ENCODE measurements around the gene CCDC146. TPM values are rescaled to one million over a fixed set of nuclear protein-coding genes. Genes with fewer than 3 reads are reported as not detected.

Gene CCDC146
- total and polyA plus RNA-seq, 10 of the 15 experiments (the other 5 are each of a cell fraction or from before 2014, with no cell fraction given) = 0.28 to 5.3 (median 1.3) TPM

DNA sequence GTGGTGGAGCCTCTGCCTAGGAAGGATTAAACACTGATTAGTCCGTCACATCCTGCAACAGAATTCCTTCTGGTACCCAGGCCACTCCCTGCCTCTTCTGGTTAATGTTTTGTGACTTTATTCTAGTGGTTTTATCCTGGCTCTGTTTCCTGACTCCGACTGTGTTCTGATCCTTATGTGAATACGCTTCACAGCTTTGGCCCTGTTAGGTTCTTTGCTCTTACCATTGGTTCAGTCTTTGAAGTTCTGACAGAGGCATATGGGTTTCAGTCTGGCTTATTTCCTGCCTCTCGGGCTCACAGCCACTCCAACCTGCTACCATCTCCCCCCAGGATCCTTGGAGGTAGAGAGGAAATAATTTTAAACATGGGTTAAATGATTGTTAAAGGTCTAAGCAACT is 100.4 kb downstream of the CCDC146 start (continued):
- TF ChIP-seq, protein P1, sequence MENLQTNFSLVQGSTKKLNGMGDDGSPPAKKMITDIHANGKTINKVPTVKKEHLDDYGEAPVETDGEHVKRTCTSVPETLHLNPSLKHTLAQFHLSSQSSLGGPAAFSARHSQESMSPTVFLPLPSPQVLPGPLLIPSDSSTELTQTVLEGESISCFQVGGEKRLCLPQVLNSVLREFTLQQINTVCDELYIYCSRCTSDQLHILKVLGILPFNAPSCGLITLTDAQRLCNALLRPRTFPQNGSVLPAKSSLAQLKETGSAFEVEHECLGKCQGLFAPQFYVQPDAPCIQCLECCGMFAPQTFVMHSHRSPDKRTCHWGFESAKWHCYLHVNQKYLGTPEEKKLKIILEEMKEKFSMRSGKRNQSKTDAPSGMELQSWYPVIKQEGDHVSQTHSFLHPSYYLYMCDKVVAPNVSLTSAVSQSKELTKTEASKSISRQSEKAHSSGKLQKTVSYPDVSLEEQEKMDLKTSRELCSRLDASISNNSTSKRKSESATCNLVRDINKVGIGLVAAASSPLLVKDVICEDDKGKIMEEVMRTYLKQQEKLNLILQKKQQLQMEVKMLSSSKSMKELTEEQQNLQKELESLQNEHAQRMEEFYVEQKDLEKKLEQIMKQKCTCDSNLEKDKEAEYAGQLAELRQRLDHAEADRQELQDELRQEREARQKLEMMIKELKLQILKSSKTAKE (IDR thresholded peaks at IDR 0.05; ENCODE audit: low read depth, poor library complexity, severe bottlenecking) = no peak
- TF ChIP-seq, protein P2, sequence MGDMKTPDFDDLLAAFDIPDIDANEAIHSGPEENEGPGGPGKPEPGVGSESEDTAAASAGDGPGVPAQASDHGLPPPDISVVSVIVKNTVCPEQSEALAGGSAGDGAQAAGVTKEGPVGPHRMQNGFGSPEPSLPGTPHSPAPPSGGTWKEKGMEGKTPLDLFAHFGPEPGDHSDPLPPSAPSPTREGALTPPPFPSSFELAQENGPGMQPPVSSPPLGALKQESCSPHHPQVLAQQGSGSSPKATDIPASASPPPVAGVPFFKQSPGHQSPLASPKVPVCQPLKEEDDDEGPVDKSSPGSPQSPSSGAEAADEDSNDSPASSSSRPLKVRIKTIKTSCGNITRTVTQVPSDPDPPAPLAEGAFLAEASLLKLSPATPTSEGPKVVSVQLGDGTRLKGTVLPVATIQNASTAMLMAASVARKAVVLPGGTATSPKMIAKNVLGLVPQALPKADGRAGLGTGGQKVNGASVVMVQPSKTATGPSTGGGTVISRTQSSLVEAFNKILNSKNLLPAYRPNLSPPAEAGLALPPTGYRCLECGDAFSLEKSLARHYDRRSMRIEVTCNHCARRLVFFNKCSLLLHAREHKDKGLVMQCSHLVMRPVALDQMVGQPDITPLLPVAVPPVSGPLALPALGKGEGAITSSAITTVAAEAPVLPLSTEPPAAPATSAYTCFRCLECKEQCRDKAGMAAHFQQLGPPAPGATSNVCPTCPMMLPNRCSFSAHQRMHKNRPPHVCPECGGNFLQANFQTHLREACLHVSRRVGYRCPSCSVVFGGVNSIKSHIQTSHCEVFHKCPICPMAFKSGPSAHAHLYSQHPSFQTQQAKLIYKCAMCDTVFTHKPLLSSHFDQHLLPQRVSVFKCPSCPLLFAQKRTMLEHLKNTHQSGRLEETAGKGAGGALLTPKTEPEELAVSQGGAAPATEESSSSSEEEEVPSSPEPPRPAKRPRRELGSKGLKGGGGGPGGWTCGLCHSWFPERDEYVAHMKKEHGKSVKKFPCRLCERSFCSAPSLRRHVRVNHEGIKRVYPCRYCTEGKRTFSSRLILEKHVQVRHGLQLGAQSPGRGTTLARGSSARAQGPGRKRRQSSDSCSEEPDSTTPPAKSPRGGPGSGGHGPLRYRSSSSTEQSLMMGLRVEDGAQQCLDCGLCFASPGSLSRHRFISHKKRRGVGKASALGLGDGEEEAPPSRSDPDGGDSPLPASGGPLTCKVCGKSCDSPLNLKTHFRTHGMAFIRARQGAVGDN (IDR thresholded peaks at IDR 0.05) = no peak
- no peak for TF ChIP-seq POLR2AphosphoS5 (IDR thresholded peaks at IDR 0.05; ENCODE audit: low read length)
- no peak for TF ChIP-seq SREBF1 (IDR thresholded peaks at IDR 0.05; ENCODE audit: low read length)
- TF ChIP-seq NFIC (IDR thresholded peaks at IDR 0.05; ENCODE audit: low read depth, low read length) = no peak

DNA sequence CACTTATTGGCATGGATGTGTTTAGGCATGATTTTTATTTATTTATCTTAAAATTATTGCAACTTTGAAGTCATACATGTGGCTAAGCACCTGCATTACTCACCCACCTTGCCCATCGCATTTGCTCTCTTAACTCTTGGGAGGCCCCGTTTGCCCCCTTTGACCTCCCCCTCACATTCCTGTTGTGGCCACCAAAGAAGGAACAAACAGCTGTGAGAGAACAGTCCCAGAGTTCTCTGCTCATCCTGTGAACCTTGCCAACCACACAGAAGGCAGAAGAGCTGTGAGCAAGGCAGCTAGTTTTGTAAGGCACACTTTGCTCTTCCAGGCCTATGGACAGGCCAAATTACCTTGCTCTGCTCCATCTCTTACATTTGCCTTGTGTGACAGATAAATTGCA is 100.8 kb downstream of the CCDC146 start:
- intact Hi-C loops (cut with micrococcal nuclease; ENCODE audit: unreplicated experiment) = loop anchor here (2.0 kb wide), 1 partner anchor 20 kb away; no protein-coding TSS in a partner anchor
- Histone ChIP-seq H3K4me1 (ENCODE audit: control insufficient read depth, insufficient read depth, low read length) (no peaks in the 10 kb centered on the region), H3K36me3 (ENCODE audit: control insufficient read depth in 2 of 2, insufficient read depth in 2 of 2, low read length in 1 of 2) (no peaks in the 10 kb centered on the region), H3K27ac (ENCODE audit: control insufficient read depth, insufficient read depth) (no peak overlapping the region), H3K9ac (ENCODE audit: control insufficient read depth, insufficient read depth, low read length) (no peak overlapping the region), H3K27me3 (replicated peaks in 1 of 2; ENCODE audit: control insufficient read depth in 2 of 2, insufficient read depth in 2 of 2, low read length in 1 of 2) (no peaks in the 10 kb centered on the region), H4K20me1 (ENCODE audit: control insufficient read depth, insufficient read depth) (no peaks in the 10 kb centered on the region), H3K4me2 (ENCODE audit: control insufficient read depth, insufficient read depth) (no peak overlapping the region), H3K9me3 (replicated peaks; ENCODE audit: control insufficient read depth, insufficient read depth, low read length) (peaks cover 1% of the 10 kb centered on the region; the same call in 1 of the 3 replicates), H2AFZ (ENCODE audit: control insufficient read depth, low read depth, low read length) (no peak overlapping the region), H3K4me3 (no peak overlapping the region), H3K79me2 (ENCODE audit: control insufficient read depth, insufficient read depth, low read length) (no peaks in the 10 kb centered on the region)
- POLR2A ChIA-PET = interaction anchor here (1.3 kb wide), 1 partner anchor 24 kb away, joined by 3 read pairs; the partner anchor contains the start of gene FGL2
- 75% methylated on average over 2 of the region's 2 CpGs for WGBS (ENCODE audit: insufficient coverage, insufficient replicate concordance, low lambda C conversion rate, missing lambda C conversion rate)
- ATAC-seq = no peak
- SMC1A ChIA-PET (ENCODE audit: uncharacterized antibody, unreplicated experiment) = interaction anchor here (1.2 kb wide), 1 partner anchor 17 kb away, joined by 3 read pairs; no protein-coding TSS in a partner anchor
- DNase-seq (ENCODE audit: low read depth, low spot score) = no peak
- no peak for TF ChIP-seq CBFB (IDR thresholded peaks at IDR 0.05; ENCODE audit: low read depth)
- TF ChIP-seq, protein P3, sequence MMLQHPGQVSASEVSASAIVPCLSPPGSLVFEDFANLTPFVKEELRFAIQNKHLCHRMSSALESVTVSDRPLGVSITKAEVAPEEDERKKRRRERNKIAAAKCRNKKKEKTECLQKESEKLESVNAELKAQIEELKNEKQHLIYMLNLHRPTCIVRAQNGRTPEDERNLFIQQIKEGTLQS (IDR thresholded peaks at IDR 0.05; ENCODE audit: borderline replicate concordance, extremely low read depth, low read depth, low read length) = no peak
- no peak for TF ChIP-seq RB1 (IDR thresholded peaks at IDR 0.05; ENCODE audit: borderline replicate concordance)
- in situ Hi-C loops (cut with MboI) = no loop called here
- no TSS peak for BruUV-seq (replicated peaks)
- no peak for FAIRE-seq
- CTCF ChIA-PET = no interaction called here
- RAD21 ChIA-PET (ENCODE audit: unreplicated experiment) = interaction anchor here (0.6 kb wide), 1 partner anchor 14 kb away, joined by 3 read pairs; no protein-coding TSS in a partner anchor

Measured in GM12878 (cell line).